ENCODE data around the gene BIRC2.

DNA sequence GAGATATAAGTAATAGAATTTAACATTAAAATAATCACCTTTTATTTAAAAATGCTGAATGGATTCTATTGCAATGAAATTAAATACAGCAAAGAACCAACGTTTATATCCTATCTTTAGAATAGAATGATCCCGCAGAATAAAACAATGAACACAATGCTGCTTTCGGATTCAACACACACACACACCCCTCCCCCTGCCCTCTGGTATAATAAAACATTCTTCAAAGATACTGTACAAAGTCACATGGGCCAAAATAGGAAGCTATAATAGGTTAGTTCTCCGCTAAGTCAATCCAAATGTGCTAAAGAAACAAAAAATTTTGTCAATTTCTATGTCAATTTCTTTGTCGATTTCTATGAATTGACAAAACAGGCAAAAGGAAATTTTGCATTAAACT is 58.5 kb downstream of the BIRC2 start:
- TF ChIP-seq POLR2A (IDR thresholded peaks at IDR 0.05): no peak
- TF ChIP-seq, protein P1, sequence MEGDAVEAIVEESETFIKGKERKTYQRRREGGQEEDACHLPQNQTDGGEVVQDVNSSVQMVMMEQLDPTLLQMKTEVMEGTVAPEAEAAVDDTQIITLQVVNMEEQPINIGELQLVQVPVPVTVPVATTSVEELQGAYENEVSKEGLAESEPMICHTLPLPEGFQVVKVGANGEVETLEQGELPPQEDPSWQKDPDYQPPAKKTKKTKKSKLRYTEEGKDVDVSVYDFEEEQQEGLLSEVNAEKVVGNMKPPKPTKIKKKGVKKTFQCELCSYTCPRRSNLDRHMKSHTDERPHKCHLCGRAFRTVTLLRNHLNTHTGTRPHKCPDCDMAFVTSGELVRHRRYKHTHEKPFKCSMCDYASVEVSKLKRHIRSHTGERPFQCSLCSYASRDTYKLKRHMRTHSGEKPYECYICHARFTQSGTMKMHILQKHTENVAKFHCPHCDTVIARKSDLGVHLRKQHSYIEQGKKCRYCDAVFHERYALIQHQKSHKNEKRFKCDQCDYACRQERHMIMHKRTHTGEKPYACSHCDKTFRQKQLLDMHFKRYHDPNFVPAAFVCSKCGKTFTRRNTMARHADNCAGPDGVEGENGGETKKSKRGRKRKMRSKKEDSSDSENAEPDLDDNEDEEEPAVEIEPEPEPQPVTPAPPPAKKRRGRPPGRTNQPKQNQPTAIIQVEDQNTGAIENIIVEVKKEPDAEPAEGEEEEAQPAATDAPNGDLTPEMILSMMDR (IDR thresholded peaks at IDR 0.05): no peak
